H7 (cell line): ENCODE data around the gene CGB5. TPM values are rescaled to one million over a fixed set of nuclear protein-coding genes. Genes with fewer than 3 reads are reported as not detected.
A peak's percentile ranks its signal among the peaks of the same experiment; 100 is the strongest.
"Not testable (repeated sequence)": the region's sequence is repeated elsewhere in the genome, so short reads cannot be mapped to it uniquely, and the experiment has no call there.

Experiments
- DNase-seq: peaks from one replicate; pipeline ENCODE4 v3.0.0; 2012
- H3K27me3 ChIP-seq: 2 replicates; pipeline ENCODE4 v1.6.0; 2011; ENCODE audit warnings: mild to moderate bottlenecking, low read length; ENCODE audit not compliant: control insufficient read depth, insufficient read depth
- H3K36me3 ChIP-seq: replicated peaks from 2 replicates; pipeline ENCODE4 v1.5.1; 2011; ENCODE audit warnings: low read length; ENCODE audit not compliant: control insufficient read depth, insufficient read depth
- H3K4me3 ChIP-seq: 2 replicates; pipeline ENCODE4 v1.5.1; 2011; ENCODE audit warnings: low read depth, mild to moderate bottlenecking, control low read depth, low read length, moderate library complexity; ENCODE audit not compliant: insufficient read depth
- total RNA-seq: library from RNA; depleted of rRNA; stranded (reverse); fragments of >200 nt; shearing (Covaris generic); gene quantifications from 2 replicates; pipeline ENCODE4 v1.2.3, GENCODE V29; 2014

CGB5 gene
- total RNA-seq, 1 experiment from 2014 or later = not detected

DNA sequence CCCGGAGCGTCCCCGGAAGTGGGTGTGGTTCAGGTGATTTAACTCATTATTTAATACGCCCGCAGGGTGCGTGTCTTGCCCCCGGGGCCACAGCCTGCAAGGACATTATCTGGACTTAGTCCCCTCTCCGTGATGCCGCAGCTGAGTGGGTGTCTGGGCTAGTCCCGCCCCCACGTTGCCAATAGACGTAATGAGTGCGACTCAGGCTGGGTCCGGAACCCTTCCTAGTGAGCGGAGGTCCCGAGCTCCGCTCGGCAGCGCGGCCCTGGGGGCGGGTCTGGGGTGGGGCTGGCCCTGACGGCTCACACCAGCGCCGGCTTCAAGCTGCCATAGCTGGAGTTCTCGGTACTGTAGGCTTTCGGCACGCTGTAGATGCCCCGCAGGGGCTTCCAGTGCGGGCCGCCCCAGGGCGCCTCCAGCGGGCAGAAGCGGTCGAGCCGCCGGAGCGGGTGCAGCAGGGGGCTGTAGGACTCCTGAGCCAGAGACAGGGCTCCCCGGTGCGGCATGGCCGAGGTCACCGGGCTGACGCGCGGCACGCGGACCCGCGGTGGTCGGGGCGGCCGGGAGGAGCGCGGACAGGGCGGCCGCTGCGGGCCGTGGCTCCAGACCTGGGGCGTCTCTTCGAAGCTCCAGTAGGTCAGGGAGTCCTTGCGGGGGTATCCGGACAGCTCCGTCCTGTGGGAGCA is 25.8 kb upstream of the CGB5 start:
- Histone ChIP-seq H3K27me3 (peaks cover 30% of the 10 kb centered on the region), H3K36me3 (peaks cover 14% of the 10 kb centered on the region), H3K4me3 (peak overlapping the region; percentile 45)
- DNase-seq = peak; percentile 89

- H3K4me3 ChIP-seq = peak overlapping the region; percentile 45
- DNase-seq = peak; percentile 38
- H3K27me3 ChIP-seq = peaks cover 30% of the 10 kb centered on the region
- H3K36me3 ChIP-seq = peaks cover 14% of the 10 kb centered on the region
Measured at GRCh38 chr19:49018388-49019241, 25.0 kb upstream of the CGB5 start.

DNA sequence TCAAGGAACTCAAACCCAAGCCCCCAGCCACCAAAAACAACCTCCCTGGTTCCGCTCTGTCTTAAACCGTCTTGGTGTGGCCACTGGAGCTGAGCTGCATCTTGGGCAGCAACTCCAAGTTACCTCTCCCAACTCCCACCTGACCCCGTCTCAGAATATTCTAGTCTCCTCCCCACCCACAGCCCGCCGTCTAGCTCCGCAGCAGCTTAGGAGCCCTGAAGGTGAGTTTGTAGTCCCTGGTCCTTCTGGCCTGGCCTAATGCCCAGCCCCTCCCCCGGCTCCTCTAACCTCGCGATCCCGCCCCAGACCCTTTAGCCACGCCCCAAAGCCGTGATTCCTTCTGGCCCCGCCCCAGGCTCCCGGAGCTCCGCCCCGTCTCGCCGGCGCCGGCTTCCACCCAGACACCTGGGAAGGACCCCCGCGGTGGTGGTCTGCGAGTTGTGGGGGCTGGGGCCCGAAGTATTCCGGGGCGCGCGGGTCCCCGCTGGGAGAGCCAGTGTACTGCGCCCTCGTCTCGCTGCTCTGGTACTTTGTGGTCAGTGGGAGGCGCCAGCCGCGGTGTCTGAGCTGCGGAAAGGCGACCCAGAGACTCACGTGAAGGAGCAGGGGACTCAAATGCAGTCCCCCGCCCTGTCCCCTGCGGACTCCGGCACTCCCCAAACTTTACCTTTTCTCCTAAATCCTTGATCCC is 24.3 kb upstream of the CGB5 start:
- Histone ChIP-seq H3K36me3 (peaks cover 8% of the 10 kb centered on the region), H3K27me3 (peaks cover 30% of the 10 kb centered on the region), H3K4me3 (peak overlapping the region; percentile 57)
- peak; percentile 97 for DNase-seq

DNA sequence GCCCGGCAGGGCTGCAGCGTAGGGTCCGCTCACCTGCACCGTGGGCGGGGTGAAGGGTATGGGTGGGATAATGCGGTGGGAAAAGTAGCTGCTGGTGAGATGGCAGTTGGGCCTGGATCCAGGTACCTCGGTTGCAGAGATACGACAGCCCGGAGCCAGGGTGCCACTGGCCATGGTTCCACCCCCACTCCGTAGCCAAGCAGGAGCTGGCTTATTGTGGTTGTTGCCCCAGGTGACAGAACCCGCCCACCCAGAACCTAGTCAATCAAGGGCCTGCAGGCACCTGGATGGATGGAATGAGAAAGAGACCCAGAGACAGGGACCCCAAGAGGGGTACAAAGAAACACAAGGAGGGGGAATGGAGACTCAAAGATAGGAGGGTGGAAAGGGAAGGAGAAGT is 23.3 kb upstream of the CGB5 start:
- Histone ChIP-seq H3K36me3 (peaks cover 4% of the 10 kb centered on the region), H3K4me3 (no peak overlapping the region), H3K27me3 (peaks cover 30% of the 10 kb centered on the region)
- peak; percentile 81 for DNase-seq

- H3K36me3 ChIP-seq = peaks cover under 1% of the 10 kb centered on the region; the same call in 1 of the 2 replicates
- peaks cover 30% of the 10 kb centered on the region for H3K27me3 ChIP-seq
- no peak overlapping the region for H3K4me3 ChIP-seq
- DNase-seq = peak; percentile 74
Measured at GRCh38 chr19:49020931-49021895, 22.4 kb upstream of the CGB5 start.

GRCh38 chr19:49022116-49022515 is 21.5 kb upstream of the CGB5 start:
- no peaks in the 10 kb centered on the region for H3K36me3 ChIP-seq
- no peak overlapping the region for H3K4me3 ChIP-seq
- peaks cover 30% of the 10 kb centered on the region for H3K27me3 ChIP-seq
- no peak for DNase-seq

DNA sequence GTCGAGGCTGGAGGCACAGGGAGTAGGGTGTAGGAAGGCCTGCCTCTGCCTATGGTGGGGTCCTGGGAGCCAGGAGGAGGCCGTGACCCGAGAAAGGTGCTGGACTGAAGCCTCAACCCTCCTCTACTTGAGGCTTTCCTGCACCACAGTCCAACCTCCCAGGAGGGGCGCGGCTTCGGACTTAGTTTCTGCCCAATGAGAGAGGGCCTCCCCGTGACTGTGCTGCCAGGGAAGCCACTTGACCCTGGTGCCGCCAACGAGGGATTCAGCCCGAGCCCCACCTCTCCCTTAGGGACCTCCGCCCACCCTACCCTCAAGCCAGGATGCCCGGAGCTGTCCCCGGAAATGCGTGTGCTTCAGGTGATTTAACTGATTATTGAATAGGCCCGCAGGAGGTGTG is 19.4 kb upstream of the CGB5 start, which contains the start of gene CGB3:
CGB3 (minus strand) TSS at position 101 of the 400 bp plus-strand sequence. CDS start 362 bp downstream, outside the sequence.
- DNase-seq, H3K4me3 ChIP-seq, H3K36me3 ChIP-seq: not testable (repeated sequence)
- H3K27me3 ChIP-seq = peaks cover 12% of the 10 kb centered on the region

DNA sequence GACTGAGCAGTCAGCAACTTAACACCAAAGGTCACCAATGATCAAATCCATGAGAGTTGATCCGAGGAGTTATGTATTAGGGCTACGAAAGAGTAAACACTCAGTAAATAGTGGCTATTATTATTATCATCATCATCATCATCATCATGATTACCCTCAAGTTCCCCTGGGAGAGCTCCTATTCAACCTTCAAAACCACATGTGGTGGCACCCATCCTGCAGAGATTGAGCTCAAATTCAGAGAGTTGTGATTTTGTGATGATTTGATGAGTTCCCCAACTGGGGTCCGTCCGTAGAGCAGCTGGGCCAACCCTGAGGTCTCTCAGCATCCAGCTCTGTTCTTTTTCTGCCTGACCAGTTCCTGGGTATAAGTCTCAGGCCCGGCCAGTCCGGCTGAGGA is 18.6 kb upstream of the CGB5 start:
- H3K36me3 ChIP-seq, H3K4me3 ChIP-seq, DNase-seq: not testable (repeated sequence)
- peaks cover 11% of the 10 kb centered on the region for H3K27me3 ChIP-seq

GRCh38 chr19:49025599-49025998 is 18.0 kb upstream of the CGB5 start:
- not testable (repeated sequence) for H3K27me3 ChIP-seq, H3K36me3 ChIP-seq, DNase-seq, H3K4me3 ChIP-seq

DNA sequence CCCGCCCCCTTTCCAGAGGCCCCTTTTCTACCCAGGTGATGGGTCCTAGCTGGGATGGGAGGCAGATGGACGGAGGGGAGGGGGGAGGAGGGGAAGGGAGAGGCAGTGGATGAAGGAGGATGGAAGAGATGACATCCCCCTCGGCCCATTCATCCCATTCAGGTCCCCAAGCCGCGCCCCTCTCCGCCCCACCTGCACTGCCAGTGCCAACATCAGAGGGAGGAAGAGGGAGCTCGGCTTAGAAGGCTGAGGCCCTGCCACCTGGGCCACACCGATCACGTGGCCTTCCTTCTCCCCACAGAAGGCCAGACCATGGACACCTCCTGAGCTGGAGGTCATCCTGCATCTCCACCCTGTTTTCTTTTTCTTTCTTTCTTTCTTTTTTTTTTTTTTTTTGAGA is 15.0 kb upstream of the CGB5 start:
- H3K4me3 ChIP-seq, H3K36me3 ChIP-seq, DNase-seq, H3K27me3 ChIP-seq: not testable (repeated sequence)

DNA sequence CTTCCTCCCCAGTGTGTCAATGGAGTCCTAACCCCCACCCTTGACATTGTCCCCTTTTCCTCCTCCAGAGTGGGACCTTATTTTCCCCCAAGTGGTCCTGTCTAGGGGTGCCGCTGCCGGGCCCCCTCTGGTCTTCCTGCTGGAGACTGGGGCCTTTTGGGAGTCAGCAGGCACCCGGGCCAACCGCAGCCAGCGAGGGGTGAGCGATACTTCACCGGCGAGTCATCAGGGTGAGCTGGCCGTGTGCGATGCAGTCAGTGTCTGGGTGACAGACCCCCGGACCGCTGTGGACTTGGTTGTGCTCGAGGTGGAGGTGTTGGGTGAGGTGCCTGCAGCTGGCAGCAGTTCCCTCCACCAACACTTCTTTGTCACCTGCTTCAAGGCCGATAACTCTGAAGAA is 13.9 kb upstream of the CGB5 start:
- DNase-seq, H3K27me3 ChIP-seq, H3K36me3 ChIP-seq, H3K4me3 ChIP-seq: not testable (repeated sequence)

DNA sequence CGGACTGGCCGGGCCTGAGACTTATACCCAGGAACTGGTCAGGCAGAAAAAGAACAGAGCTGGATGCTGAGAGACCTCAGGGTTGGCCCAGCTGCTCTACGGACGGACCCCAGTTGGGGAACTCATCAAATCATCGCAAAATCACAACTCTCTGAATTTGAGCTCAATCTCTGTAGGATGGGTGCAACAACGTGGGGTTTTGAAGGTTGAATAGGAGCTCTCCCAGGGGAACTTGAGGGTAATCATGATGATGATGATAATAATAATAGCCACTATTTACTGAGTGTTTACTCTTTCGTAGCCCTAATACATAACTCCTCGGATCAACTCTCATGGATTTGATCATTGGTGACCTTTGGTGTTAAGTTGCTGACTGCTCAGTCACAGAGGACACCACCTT is 13.3 kb upstream of the CGB5 start:
- DNase-seq = not testable (repeated sequence)

DNA sequence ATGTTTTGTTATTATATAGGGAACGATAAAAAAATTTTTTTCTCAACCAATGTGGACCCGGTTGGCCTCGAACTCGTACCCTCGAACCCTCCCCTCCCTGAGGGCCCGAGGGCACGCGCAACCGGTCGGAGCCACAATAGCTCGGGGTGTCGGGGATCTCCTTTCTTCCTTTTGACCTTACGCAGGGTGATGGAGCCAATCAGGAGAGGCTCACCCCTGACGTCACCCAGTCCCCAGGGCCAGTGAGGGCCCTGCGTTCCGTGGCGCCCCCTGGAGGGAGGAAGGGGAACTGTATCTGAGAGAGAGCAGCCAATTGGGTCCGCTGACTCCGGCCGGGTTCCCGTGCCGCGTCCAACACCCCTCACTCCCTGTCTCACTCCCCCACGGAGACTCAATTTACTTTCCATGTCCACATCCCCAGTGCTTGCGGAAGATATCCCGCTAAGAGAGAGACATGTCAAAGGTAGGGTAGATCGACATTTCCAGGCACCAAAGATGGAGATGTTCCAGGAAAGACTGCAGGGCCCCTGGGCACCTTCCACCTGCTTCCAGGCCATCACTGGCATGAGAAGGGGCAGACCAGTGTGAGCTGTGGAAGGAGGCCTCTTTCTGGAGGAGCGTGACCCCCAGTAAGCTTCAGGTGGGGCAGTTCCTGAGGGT is 11.9 kb upstream of the CGB5 start, which contains the start of gene CGB2:
CGB2 (plus strand) TSS at position 249 of the 660 bp plus-strand sequence; CDS start at position 455, 206 bp downstream.
- H3K4me3 ChIP-seq, H3K36me3 ChIP-seq, H3K27me3 ChIP-seq: not testable (repeated sequence)
- DNase-seq = peak; percentile 96

More for the DNA sequence above, 13.3 kb upstream of the CGB5 start:
- H3K36me3 ChIP-seq, H3K27me3 ChIP-seq, H3K4me3 ChIP-seq: not testable (repeated sequence)
